Ishikawa (cell line): ENCODE measurements around the gene TMEM207.

Experiments used
- CEBPB ChIP-seq: IDR thresholded peaks from 2 replicates; pipeline ENCODE4 v1.6.1; 2012
- CREB1 ChIP-seq: IDR thresholded peaks from 2 replicates; pipeline ENCODE4 v1.6.1; 2012; ENCODE audit warnings: low read depth
- EGR1 ChIP-seq: IDR thresholded peaks from 2 replicates; pipeline ENCODE4 v1.6.1; 2012
- EP300 ChIP-seq: IDR thresholded peaks from 2 replicates; pipeline ENCODE4 v1.6.1; 2012; ENCODE audit warnings: borderline replicate concordance
- FOXM1 ChIP-seq: IDR thresholded peaks from 2 replicates; pipeline ENCODE4 v1.6.1; 2012; ENCODE audit warnings: low read depth, borderline replicate concordance
- MAX ChIP-seq: IDR thresholded peaks from 2 replicates; pipeline ENCODE4 v1.6.1; 2012
- NFIC ChIP-seq: IDR thresholded peaks from 2 replicates; pipeline ENCODE4 v1.6.1; 2012
- RAD21 ChIP-seq: IDR thresholded peaks from 2 replicates; pipeline ENCODE4 v1.6.1; 2012; ENCODE audit warnings: low read depth
- REST ChIP-seq: IDR thresholded peaks from 2 replicates; pipeline ENCODE4 v1.6.1; 2012; ENCODE audit warnings: low read depth, mild to moderate bottlenecking
- TAF1 ChIP-seq: IDR thresholded peaks from 2 replicates; pipeline ENCODE4 v1.6.1; 2012; ENCODE audit warnings: low read depth, mild to moderate bottlenecking
- TCF12 ChIP-seq: IDR thresholded peaks from 2 replicates; pipeline ENCODE4 v1.6.1; 2012; ENCODE audit warnings: low read depth
- TEAD4 ChIP-seq: IDR thresholded peaks from 2 replicates; pipeline ENCODE4 v1.6.1; 2012
- USF1 ChIP-seq: IDR thresholded peaks from 2 replicates; pipeline ENCODE4 v1.6.1; 2012
- YY1 ChIP-seq: IDR thresholded peaks from 2 replicates; pipeline ENCODE4 v1.6.1; 2012; ENCODE audit warnings: low read depth
- ZBTB7A ChIP-seq: IDR thresholded peaks from 2 replicates; pipeline ENCODE4 v1.6.1; 2012; ENCODE audit warnings: low read depth

TMEM207 gene

GRCh38 chr3:190388703-190389102, 61.0 kb downstream of the TMEM207 start:
- no peak for TF ChIP-seq NFIC

GRCh38 chr3:190387578-190388213, 62.0 kb downstream of the TMEM207 start, which contains the start of gene CLDN16:
Gene CLDN16, plus strand, starts transcription at chr3:190388163. Its CDS starts 167 bp downstream, at chr3:190388330.
- TF ChIP-seq EP300 (peak; percentile 96), MAX (no peak), CEBPB (peak; percentile 96), CREB1 (no peak), FOXM1 (peak; percentile 89), TEAD4 (peak; percentile 96), USF1 (0 out of 2 replicates have a peak, but pooled peaks have one; percentile 2), YY1 (peak; percentile 35; the same call in 1 of the 2 replicates), RAD21 (no peak), NFIC (peak; percentile 77), TCF12 (peak; percentile 98), ZBTB7A (peak; percentile 99)

- TF ChIP-seq FOXM1 = peak; percentile 92
- TF ChIP-seq TCF12 = peak; percentile 94
- no peak for TF ChIP-seq TAF1
- no peak for TF ChIP-seq RAD21
- no peak for TF ChIP-seq CREB1
- no peak for TF ChIP-seq USF1
- TF ChIP-seq TEAD4 = peak; percentile 81
- TF ChIP-seq EGR1 = no peak
- TF ChIP-seq EP300 = peak; percentile 95
- TF ChIP-seq NFIC = peak; percentile 93
- TF ChIP-seq MAX = peak; percentile 43
- no peak for TF ChIP-seq ZBTB7A
- peak; percentile 92 for TF ChIP-seq CEBPB
- no peak for TF ChIP-seq REST
- no peak for TF ChIP-seq YY1
Observed at GRCh38 chr3:190385731-190386688, 63.7 kb downstream of the TMEM207 start.

GRCh38 chr3:190384309-190384756, 65.4 kb downstream of the TMEM207 start:
- TF ChIP-seq RAD21 = peak; percentile 98
- no peak for TF ChIP-seq TAF1
- peak; percentile 37; the same call in 1 of the 2 replicates for TF ChIP-seq MAX

- TF ChIP-seq CEBPB (no peak), FOXM1 (no peak), RAD21 (no peak), ZBTB7A (no peak), NFIC (no peak), YY1 (no peak), MAX (no peak), TCF12 (no peak), CREB1 (no peak), TAF1 (no peak), TEAD4 (no peak), USF1 (no peak), REST (no peak), EGR1 (no peak), EP300 (no peak)
Observed at GRCh38 chr3:190382082-190382481, 67.6 kb downstream of the TMEM207 start.
